Measurements from ENCODE around the gene IFT88. TPM values are rescaled to one million over a fixed set of nuclear protein-coding genes. Genes with fewer than 3 reads are reported as not detected.

The IFT88 gene
- total and polyA plus RNA-seq, 8 donors: 2.3 to 68.3 (median 6.7) TPM

GRCh38 chr13:20686167-20686566 is 119.2 kb downstream of the IFT88 start:
- DNase-seq: no peak
- Histone ChIP-seq H3K4me1 (no peaks in the 10 kb centered on the region), H3K27me3 (no peaks in the 10 kb centered on the region), H3K9me3 (no peaks in the 10 kb centered on the region), H3K4me3 (no peak overlapping the region), H3K36me3 (peaks cover 0 to 21% (median 7%) of the 10 kb centered on the region in 4 donors), H3K27ac (no peak overlapping the region)
- 80 to 96% (median 95%) methylated on average over 1 of the region's 1 CpG for WGBS, 5 donors
- intact Hi-C loops (cut with DNase I; ENCODE audit: low total_unique reads): no loop called here
- TF ChIP-seq POLR2A (IDR thresholded peaks at IDR 0.05): no peak
- TF ChIP-seq, protein P1, sequence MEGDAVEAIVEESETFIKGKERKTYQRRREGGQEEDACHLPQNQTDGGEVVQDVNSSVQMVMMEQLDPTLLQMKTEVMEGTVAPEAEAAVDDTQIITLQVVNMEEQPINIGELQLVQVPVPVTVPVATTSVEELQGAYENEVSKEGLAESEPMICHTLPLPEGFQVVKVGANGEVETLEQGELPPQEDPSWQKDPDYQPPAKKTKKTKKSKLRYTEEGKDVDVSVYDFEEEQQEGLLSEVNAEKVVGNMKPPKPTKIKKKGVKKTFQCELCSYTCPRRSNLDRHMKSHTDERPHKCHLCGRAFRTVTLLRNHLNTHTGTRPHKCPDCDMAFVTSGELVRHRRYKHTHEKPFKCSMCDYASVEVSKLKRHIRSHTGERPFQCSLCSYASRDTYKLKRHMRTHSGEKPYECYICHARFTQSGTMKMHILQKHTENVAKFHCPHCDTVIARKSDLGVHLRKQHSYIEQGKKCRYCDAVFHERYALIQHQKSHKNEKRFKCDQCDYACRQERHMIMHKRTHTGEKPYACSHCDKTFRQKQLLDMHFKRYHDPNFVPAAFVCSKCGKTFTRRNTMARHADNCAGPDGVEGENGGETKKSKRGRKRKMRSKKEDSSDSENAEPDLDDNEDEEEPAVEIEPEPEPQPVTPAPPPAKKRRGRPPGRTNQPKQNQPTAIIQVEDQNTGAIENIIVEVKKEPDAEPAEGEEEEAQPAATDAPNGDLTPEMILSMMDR (IDR thresholded peaks at IDR 0.05): no peak
- no peak for TF ChIP-seq POLR2AphosphoS5 (IDR thresholded peaks at IDR 0.05)
- TF ChIP-seq EP300 (IDR thresholded peaks at IDR 0.05): no peak

GRCh38 chr13:20686863-20687579 is 120.1 kb downstream of the IFT88 start:
- intact Hi-C loops (cut with DNase I; ENCODE audit: low total_unique reads): no loop called here
- WGBS, 5 donors: 81 to 92% (median 90%) methylated on average over 4 of the region's 4 CpGs
- peaks cover 0 to 29% (median 14%) of the 10 kb centered on the region in 4 donors for H3K36me3 ChIP-seq
- no peaks in the 10 kb centered on the region for H3K4me1 ChIP-seq
- no peaks in the 10 kb centered on the region for H3K9me3 ChIP-seq
- no peak for DNase-seq
- H3K27me3 ChIP-seq: no peaks in the 10 kb centered on the region
- H3K27ac ChIP-seq: no peak overlapping the region
- TF ChIP-seq, protein P1 (IDR thresholded peaks at IDR 0.05): no peak
- TF ChIP-seq POLR2A (IDR thresholded peaks at IDR 0.05): no peak
- TF ChIP-seq EP300 (IDR thresholded peaks at IDR 0.05): no peak
- no peak for TF ChIP-seq POLR2AphosphoS5 (IDR thresholded peaks at IDR 0.05)
- no peak overlapping the region for H3K4me3 ChIP-seq

- H3K4me1 ChIP-seq: no peaks in the 10 kb centered on the region
- DNase-seq: no peak
- H3K4me3 ChIP-seq: no peak overlapping the region
- no peaks in the 10 kb centered on the region for H3K27me3 ChIP-seq
- intact Hi-C loops (cut with DNase I; ENCODE audit: low total_unique reads): no loop called here
- no peaks in the 10 kb centered on the region for H3K9me3 ChIP-seq
- H3K36me3 ChIP-seq: peaks cover 0 to 37% (median 13%) of the 10 kb centered on the region in 4 donors
- WGBS, 5 donors: 94 to 100% (median 96%) methylated on average over 3 of the region's 3 CpGs
- TF ChIP-seq POLR2AphosphoS5 (IDR thresholded peaks at IDR 0.05) (no peak), POLR2A (IDR thresholded peaks at IDR 0.05) (no peak), EP300 (IDR thresholded peaks at IDR 0.05) (no peak)
- TF ChIP-seq, protein P1 (IDR thresholded peaks at IDR 0.05): no peak
- no peak overlapping the region for H3K27ac ChIP-seq
Measured at GRCh38 chr13:20689291-20689690, 122.3 kb downstream of the IFT88 start.

DNA sequence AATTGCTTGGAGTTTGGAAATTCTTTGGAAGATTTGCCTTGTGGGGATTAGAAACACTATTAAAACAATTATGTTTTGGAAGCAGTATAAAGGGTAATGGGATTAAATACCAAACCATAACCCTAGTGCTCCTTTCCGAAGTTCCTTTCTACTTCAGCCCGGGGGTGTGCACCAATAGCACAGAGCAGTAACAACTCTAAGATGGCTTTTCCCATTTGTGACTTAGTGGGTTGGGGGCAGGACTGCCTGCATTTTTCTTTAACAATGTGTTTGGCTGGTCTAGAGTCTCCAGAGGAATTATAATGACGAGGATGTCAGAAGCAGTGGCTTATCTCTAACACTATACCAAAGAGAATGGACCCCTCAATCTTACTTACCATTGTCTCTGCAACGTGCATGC is 124.7 kb downstream of the IFT88 start:
- no peaks in the 10 kb centered on the region for H3K27me3 ChIP-seq
- WGBS, 5 donors: 68 to 72% (median 71%) methylated on average over 4 of the region's 4 CpGs
- no peak for DNase-seq
- intact Hi-C loops (cut with DNase I; ENCODE audit: low total_unique reads): no loop called here
- H3K27ac ChIP-seq: no peak overlapping the region
- H3K4me1 ChIP-seq: no peaks in the 10 kb centered on the region
- TF ChIP-seq POLR2AphosphoS5 (IDR thresholded peaks at IDR 0.05): no peak
- no peak for TF ChIP-seq POLR2A (IDR thresholded peaks at IDR 0.05)
- no peak for TF ChIP-seq EP300 (IDR thresholded peaks at IDR 0.05)
- TF ChIP-seq, protein P1 (IDR thresholded peaks at IDR 0.05): no peak
- H3K9me3 ChIP-seq: no peaks in the 10 kb centered on the region
- H3K36me3 ChIP-seq: peaks cover 0 to 33% (median 13%) of the 10 kb centered on the region in 4 donors
- no peak overlapping the region for H3K4me3 ChIP-seq

Measured in stomach (tissue), 9 donors.